ENCODE results near the gene ZNF500.

DNA sequence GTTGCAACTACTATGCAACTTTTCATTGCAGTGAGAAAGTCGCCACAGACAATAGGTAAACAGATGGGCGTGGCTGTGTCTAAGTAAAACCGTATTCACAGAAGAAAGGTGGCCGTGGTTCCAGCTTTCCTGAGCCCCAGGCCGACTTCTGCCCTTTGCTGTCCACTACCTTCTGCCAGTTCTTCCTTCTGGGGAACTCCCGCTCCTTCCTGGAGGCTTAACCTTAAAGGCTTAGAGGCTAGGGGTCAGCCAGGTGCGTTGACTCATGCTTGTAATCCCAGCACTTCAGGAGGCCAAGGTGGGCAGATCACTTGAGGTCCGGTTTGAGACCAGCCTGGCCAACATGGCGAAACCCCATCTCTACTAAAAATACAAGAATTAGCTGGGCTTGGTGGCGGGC is 23.3 kb upstream of the ZNF500 start:
- no peak for TF ChIP-seq CTCF (conservative IDR thresholded peaks at IDR 0.05)
- no peak for TF ChIP-seq ZFX (IDR thresholded peaks at IDR 0.05)
